Measurements from ENCODE around the gene ERBB4. TPM values are rescaled to one million over a fixed set of nuclear protein-coding genes. Genes with fewer than 3 reads are reported as not detected.

Gene ERBB4
- total RNA-seq, 1 donor from 2014 or later: 2.8 TPM

DNA sequence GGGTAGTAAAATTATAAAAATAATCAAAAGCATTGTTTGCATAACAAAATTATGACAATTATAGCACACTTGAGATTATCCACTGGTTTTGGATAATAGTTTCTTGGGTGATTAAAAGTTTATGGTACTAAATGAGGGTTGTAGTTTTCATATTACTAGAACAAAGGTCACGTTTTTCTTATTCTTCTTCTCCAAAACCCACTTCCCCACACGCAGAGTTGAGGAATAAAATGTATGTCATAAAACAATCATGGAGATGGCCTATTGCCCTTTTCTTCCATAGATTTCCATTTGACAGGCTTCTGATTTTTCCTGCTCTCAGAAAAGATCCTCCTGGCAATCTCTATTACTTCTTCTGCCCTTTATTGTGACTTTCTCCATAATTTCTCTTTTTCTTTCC lies 863.9 kb downstream of the ERBB4 start:
- no peak for DNase-seq (ENCODE audit: extremely low spot score, unreplicated experiment)
- Mint-ChIP-seq H3K4me1 (ENCODE audit: unreplicated experiment) (no peaks in the 10 kb centered on the region), H3K27ac (ENCODE audit: unreplicated experiment) (no peak overlapping the region), H3K27me3 (ENCODE audit: unreplicated experiment) (no peaks in the 10 kb centered on the region), H3K36me3 (ENCODE audit: unreplicated experiment) (no peaks in the 10 kb centered on the region), H3K9me3 (ENCODE audit: unreplicated experiment) (peaks cover 4% of the 10 kb centered on the region), H3K4me3 (ENCODE audit: unreplicated experiment) (no peak overlapping the region)
- TF ChIP-seq, protein P1, sequence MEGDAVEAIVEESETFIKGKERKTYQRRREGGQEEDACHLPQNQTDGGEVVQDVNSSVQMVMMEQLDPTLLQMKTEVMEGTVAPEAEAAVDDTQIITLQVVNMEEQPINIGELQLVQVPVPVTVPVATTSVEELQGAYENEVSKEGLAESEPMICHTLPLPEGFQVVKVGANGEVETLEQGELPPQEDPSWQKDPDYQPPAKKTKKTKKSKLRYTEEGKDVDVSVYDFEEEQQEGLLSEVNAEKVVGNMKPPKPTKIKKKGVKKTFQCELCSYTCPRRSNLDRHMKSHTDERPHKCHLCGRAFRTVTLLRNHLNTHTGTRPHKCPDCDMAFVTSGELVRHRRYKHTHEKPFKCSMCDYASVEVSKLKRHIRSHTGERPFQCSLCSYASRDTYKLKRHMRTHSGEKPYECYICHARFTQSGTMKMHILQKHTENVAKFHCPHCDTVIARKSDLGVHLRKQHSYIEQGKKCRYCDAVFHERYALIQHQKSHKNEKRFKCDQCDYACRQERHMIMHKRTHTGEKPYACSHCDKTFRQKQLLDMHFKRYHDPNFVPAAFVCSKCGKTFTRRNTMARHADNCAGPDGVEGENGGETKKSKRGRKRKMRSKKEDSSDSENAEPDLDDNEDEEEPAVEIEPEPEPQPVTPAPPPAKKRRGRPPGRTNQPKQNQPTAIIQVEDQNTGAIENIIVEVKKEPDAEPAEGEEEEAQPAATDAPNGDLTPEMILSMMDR (IDR thresholded peaks at IDR 0.05): no peak

GRCh38 chr2:211673133-211673905 lies 865.3 kb downstream of the ERBB4 start:
- Mint-ChIP-seq H3K27me3 (ENCODE audit: unreplicated experiment) (no peaks in the 10 kb centered on the region), H3K9me3 (ENCODE audit: unreplicated experiment) (no peaks in the 10 kb centered on the region), H3K27ac (ENCODE audit: unreplicated experiment) (no peak overlapping the region), H3K4me1 (ENCODE audit: unreplicated experiment) (no peaks in the 10 kb centered on the region), H3K4me3 (ENCODE audit: unreplicated experiment) (no peak overlapping the region), H3K36me3 (ENCODE audit: unreplicated experiment) (no peaks in the 10 kb centered on the region)
- TF ChIP-seq, protein P1 (IDR thresholded peaks at IDR 0.05): no peak
- no peak for DNase-seq (ENCODE audit: extremely low spot score, unreplicated experiment)

DNA sequence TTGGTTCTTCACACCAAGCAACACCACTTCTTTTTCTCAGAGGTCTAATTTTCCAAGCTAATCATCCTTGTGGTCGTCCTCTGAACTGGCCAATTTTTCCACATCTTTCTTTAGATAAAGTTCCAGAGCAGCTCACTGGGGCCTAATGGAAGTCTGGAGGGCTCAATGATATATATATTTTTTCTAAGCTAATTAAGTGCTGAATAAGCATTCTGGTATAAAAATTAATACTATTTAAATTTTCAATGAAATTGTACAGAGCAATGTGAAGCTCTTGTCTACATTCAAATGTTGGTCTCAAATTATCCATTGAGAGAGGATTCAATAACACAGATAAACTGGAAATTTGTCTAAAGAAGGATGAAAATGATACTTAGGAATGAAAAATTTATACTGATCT lies 866.6 kb downstream of the ERBB4 start:
- Mint-ChIP-seq H3K9me3 (ENCODE audit: unreplicated experiment) (no peaks in the 10 kb centered on the region), H3K36me3 (ENCODE audit: unreplicated experiment) (no peaks in the 10 kb centered on the region), H3K27ac (ENCODE audit: unreplicated experiment) (no peak overlapping the region), H3K4me3 (ENCODE audit: unreplicated experiment) (no peak overlapping the region), H3K27me3 (ENCODE audit: unreplicated experiment) (no peaks in the 10 kb centered on the region), H3K4me1 (ENCODE audit: unreplicated experiment) (no peaks in the 10 kb centered on the region)
- TF ChIP-seq, protein P1 (IDR thresholded peaks at IDR 0.05): no peak
- DNase-seq (ENCODE audit: extremely low spot score, unreplicated experiment): no peak

DNA sequence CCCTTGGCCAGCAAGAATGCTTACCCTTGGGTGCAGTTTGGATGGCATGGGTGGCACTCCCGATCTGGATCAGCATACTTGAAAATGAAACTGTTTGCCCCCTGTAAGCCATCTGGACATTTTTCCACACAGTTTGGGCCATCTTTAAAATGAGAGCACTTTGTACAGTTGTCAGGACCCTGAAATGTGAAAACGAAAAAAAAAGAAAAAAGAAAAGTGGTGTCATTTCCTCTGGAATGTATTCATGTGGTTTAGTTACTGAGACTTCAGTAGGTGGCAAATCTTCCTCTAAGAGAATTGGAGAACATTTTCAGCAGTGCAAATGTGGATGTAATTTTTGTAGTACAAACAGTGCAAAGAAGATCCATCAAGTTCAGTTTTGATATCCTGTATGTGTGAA lies 873.3 kb downstream of the ERBB4 start:
- TF ChIP-seq, protein P1 (IDR thresholded peaks at IDR 0.05): no peak
- DNase-seq (ENCODE audit: extremely low spot score, unreplicated experiment): no peak
- Mint-ChIP-seq H3K27ac (ENCODE audit: unreplicated experiment) (no peak overlapping the region), H3K4me3 (ENCODE audit: unreplicated experiment) (no peak overlapping the region), H3K4me1 (ENCODE audit: unreplicated experiment) (no peaks in the 10 kb centered on the region), H3K27me3 (ENCODE audit: unreplicated experiment) (no peaks in the 10 kb centered on the region), H3K36me3 (ENCODE audit: unreplicated experiment) (no peaks in the 10 kb centered on the region), H3K9me3 (ENCODE audit: unreplicated experiment) (no peaks in the 10 kb centered on the region)

DNA sequence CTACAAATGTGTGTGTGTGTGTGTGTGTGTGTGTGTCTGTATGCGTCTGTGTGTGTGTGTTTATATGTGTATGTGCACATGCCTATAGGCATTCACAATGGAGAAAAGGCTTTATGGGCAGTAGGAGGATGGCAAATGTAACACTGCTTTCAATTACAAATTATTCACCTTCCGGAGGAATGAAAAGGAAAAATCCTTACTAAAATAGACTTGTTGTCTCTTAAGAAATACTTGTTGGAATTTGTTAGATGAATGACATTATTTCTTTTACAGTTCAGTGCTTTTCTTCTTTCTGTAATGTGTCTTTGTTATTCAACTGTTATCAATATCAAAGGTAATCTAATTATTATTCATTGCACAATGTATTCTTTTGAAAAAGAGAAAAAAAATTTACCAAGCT lies 874.3 kb downstream of the ERBB4 start:
- Mint-ChIP-seq H3K4me1 (ENCODE audit: unreplicated experiment) (no peaks in the 10 kb centered on the region), H3K27ac (ENCODE audit: unreplicated experiment) (no peak overlapping the region), H3K4me3 (ENCODE audit: unreplicated experiment) (no peak overlapping the region), H3K9me3 (ENCODE audit: unreplicated experiment) (no peaks in the 10 kb centered on the region), H3K36me3 (ENCODE audit: unreplicated experiment) (no peaks in the 10 kb centered on the region), H3K27me3 (ENCODE audit: unreplicated experiment) (no peaks in the 10 kb centered on the region)
- no peak for DNase-seq (ENCODE audit: extremely low spot score, unreplicated experiment)
- TF ChIP-seq, protein P1 (IDR thresholded peaks at IDR 0.05): no peak
